Measurements from ENCODE around the gene CAMK2D. TPM values are rescaled to one million over a fixed set of nuclear protein-coding genes. Genes with fewer than 3 reads are reported as not detected.

The CAMK2D gene
- total and polyA plus RNA-seq, 2 donors from 2014 or later: 9.1 to 34.7 TPM

- no peak overlapping the region for H3K9ac ChIP-seq (ENCODE audit: low read length in 3 of 3)
- DNase-seq: no peak
- H3K4me1 ChIP-seq (ENCODE audit: control insufficient read depth in 2 of 3, insufficient read depth in 2 of 3, low read depth in 1 of 3, low read length in 3 of 3): no peaks in the 10 kb centered on the region
- FAIRE-seq: no peak
- no peaks in the 10 kb centered on the region for H3K27me3 ChIP-seq (ENCODE audit: control insufficient read depth, insufficient read depth, low read length)
- H3K36me3 ChIP-seq (ENCODE audit: control insufficient read depth in 2 of 3, insufficient read depth in 3 of 3, low read length in 3 of 3): no peaks in the 10 kb centered on the region
- H3K4me3 ChIP-seq (ENCODE audit: low read length in 3 of 3): no peak overlapping the region
- intact Hi-C loops (cut with DNase I): no loop called here
- no peak overlapping the region for H3K27ac ChIP-seq (ENCODE audit: low read depth in 2 of 2, low read length in 2 of 2)
- TF ChIP-seq, protein P1, sequence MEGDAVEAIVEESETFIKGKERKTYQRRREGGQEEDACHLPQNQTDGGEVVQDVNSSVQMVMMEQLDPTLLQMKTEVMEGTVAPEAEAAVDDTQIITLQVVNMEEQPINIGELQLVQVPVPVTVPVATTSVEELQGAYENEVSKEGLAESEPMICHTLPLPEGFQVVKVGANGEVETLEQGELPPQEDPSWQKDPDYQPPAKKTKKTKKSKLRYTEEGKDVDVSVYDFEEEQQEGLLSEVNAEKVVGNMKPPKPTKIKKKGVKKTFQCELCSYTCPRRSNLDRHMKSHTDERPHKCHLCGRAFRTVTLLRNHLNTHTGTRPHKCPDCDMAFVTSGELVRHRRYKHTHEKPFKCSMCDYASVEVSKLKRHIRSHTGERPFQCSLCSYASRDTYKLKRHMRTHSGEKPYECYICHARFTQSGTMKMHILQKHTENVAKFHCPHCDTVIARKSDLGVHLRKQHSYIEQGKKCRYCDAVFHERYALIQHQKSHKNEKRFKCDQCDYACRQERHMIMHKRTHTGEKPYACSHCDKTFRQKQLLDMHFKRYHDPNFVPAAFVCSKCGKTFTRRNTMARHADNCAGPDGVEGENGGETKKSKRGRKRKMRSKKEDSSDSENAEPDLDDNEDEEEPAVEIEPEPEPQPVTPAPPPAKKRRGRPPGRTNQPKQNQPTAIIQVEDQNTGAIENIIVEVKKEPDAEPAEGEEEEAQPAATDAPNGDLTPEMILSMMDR (IDR thresholded peaks at IDR 0.05; ENCODE audit: borderline replicate concordance, extremely low read depth, insufficient read depth): no peak
- H3K9me3 ChIP-seq (ENCODE audit: control insufficient read depth in 2 of 3, insufficient read depth in 1 of 3, low read length in 3 of 3): no peaks in the 10 kb centered on the region
Measured at GRCh38 chr4:113634081-113634969, 127.2 kb downstream of the CAMK2D start.

DNA sequence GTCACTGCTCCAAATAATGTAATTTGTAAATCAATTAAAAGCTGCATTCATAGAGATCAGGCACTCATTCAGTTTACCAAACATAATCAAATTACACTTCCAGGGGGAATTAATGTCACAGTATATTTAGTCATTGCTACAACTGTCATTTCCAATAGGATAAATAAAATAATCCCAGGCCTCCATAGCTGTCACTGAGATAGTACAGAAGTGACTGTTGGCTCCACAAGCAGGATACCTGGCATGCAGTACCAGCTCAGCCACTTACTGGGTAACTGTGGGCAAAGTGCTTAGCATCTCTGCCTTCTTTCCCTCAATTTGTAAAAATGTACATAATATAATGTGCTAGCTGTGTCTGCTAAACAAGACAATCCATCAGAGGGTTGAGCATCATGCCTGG is 128.1 kb downstream of the CAMK2D start:
- H3K4me1 ChIP-seq (ENCODE audit: control insufficient read depth in 2 of 3, insufficient read depth in 2 of 3, low read depth in 1 of 3, low read length in 3 of 3): no peaks in the 10 kb centered on the region
- TF ChIP-seq, protein P1 (IDR thresholded peaks at IDR 0.05; ENCODE audit: borderline replicate concordance, extremely low read depth, insufficient read depth): no peak
- no peak overlapping the region for H3K9ac ChIP-seq (ENCODE audit: low read length in 3 of 3)
- no peak overlapping the region for H3K27ac ChIP-seq (ENCODE audit: low read depth in 2 of 2, low read length in 2 of 2)
- intact Hi-C loops (cut with DNase I): no loop called here
- DNase-seq (no peak), FAIRE-seq (no peak)
- no peaks in the 10 kb centered on the region for H3K36me3 ChIP-seq (ENCODE audit: control insufficient read depth in 2 of 3, insufficient read depth in 3 of 3, low read length in 3 of 3)
- no peaks in the 10 kb centered on the region for H3K9me3 ChIP-seq (ENCODE audit: control insufficient read depth in 2 of 3, insufficient read depth in 1 of 3, low read length in 3 of 3)
- H3K4me3 ChIP-seq (ENCODE audit: low read length in 3 of 3): no peak overlapping the region
- H3K27me3 ChIP-seq (ENCODE audit: control insufficient read depth, insufficient read depth, low read length): no peaks in the 10 kb centered on the region

GRCh38 chr4:113628711-113629110 is 132.8 kb downstream of the CAMK2D start:
- Histone ChIP-seq H3K4me3 (ENCODE audit: low read length in 3 of 3) (no peak overlapping the region), H3K4me1 (ENCODE audit: control insufficient read depth in 2 of 3, insufficient read depth in 2 of 3, low read depth in 1 of 3, low read length in 3 of 3) (peaks cover 0 to 4% (median 0%) of the 10 kb centered on the region in 3 donors), H3K36me3 (ENCODE audit: control insufficient read depth in 2 of 3, insufficient read depth in 3 of 3, low read length in 3 of 3) (no peaks in the 10 kb centered on the region), H3K9ac (ENCODE audit: low read length in 3 of 3) (no peak overlapping the region), H3K27me3 (ENCODE audit: control insufficient read depth, insufficient read depth, low read length) (no peaks in the 10 kb centered on the region), H3K27ac (ENCODE audit: low read depth in 2 of 2, low read length in 2 of 2) (no peak overlapping the region), H3K9me3 (ENCODE audit: control insufficient read depth in 2 of 3, insufficient read depth in 1 of 3, low read length in 3 of 3) (no peaks in the 10 kb centered on the region)
- intact Hi-C loops (cut with DNase I): no loop called here
- DNase-seq: no peak
- TF ChIP-seq, protein P1 (IDR thresholded peaks at IDR 0.05; ENCODE audit: borderline replicate concordance, extremely low read depth, insufficient read depth): no peak
- FAIRE-seq: no peak
